ENCODE measurements around the gene SLC6A5. TPM values are rescaled to one million over a fixed set of nuclear protein-coding genes. Genes with fewer than 3 reads are reported as not detected.

The SLC6A5 gene
- total and polyA plus RNA-seq, 11 donors = not detected

GRCh38 chr11:20597154-20597679, 2.2 kb upstream of the SLC6A5 start:
- intact Hi-C loops (cut with DNase I) = no loop called here
- no peak for TF ChIP-seq POLR2A (IDR thresholded peaks at IDR 0.05)
- TF ChIP-seq, protein P1, sequence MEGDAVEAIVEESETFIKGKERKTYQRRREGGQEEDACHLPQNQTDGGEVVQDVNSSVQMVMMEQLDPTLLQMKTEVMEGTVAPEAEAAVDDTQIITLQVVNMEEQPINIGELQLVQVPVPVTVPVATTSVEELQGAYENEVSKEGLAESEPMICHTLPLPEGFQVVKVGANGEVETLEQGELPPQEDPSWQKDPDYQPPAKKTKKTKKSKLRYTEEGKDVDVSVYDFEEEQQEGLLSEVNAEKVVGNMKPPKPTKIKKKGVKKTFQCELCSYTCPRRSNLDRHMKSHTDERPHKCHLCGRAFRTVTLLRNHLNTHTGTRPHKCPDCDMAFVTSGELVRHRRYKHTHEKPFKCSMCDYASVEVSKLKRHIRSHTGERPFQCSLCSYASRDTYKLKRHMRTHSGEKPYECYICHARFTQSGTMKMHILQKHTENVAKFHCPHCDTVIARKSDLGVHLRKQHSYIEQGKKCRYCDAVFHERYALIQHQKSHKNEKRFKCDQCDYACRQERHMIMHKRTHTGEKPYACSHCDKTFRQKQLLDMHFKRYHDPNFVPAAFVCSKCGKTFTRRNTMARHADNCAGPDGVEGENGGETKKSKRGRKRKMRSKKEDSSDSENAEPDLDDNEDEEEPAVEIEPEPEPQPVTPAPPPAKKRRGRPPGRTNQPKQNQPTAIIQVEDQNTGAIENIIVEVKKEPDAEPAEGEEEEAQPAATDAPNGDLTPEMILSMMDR (IDR thresholded peaks at IDR 0.05) = no peak
- peaks cover 41 to 98% (median 72%) of the 10 kb centered on the region in 9 donors for H3K27me3 ChIP-seq

GRCh38 chr11:20597680-20598484, 1.5 kb upstream of the SLC6A5 start:
- TF ChIP-seq POLR2A (IDR thresholded peaks at IDR 0.05) = no peak
- TF ChIP-seq, protein P1 (IDR thresholded peaks at IDR 0.05) = no peak
- H3K27me3 ChIP-seq = peaks cover 41 to 98% (median 77%) of the 10 kb centered on the region in 9 donors
- no peaks in the 10 kb centered on the region for H3K36me3 ChIP-seq
- no peak overlapping the region for H3K27ac ChIP-seq
- intact Hi-C loops (cut with DNase I) = no loop called here
- peak overlapping the region in 1 of 12 donors; percentile 10 for H3K4me3 ChIP-seq
- 2 to 4% (median 3%) methylated on average over 43 to 48 of the region's 48 CpGs for WGBS, 4 donors
- ATAC-seq = no peak
- H3K4me1 ChIP-seq = peaks cover 0 to 18% (median 5%) of the 10 kb centered on the region in 12 donors
- no peak for DNase-seq
- H3K9me3 ChIP-seq = no peaks in the 10 kb centered on the region

More at GRCh38 chr11:20597154-20597679, 2.2 kb upstream of the SLC6A5 start:
- Histone ChIP-seq H3K4me1 (peaks cover 0 to 18% (median 5%) of the 10 kb centered on the region in 12 donors), H3K9me3 (no peaks in the 10 kb centered on the region), H3K4me3 (peak overlapping the region in 7 of 12 donors; percentile 3 to 23 (median 10)), H3K27ac (no peak overlapping the region), H3K36me3 (no peaks in the 10 kb centered on the region)
- DNase-seq (no peak), ATAC-seq (no peak)
- WGBS, 4 donors = 0 to 2% (median 2%) methylated on average over 9 to 41 of the region's 41 CpGs

DNA sequence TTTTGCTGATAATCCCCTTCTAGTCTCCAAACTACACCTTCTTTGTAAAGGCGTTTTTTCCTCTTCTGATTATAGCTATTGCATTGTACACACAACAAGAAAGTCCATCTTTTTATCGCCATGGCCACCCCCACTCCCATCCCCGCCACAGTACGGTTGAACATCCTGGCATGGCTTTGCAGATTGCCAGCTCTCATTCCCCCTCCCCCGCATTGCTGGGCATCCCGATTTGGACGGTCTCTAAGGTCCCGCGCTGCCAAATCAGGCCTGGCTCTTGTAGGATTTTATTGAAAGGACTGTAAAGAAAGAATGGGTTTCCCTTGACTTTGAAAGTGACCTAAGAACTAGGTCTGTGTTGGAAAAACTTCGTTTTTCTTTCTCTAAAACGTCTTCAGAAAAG, 916 bp upstream of the SLC6A5 start:
- intact Hi-C loops (cut with DNase I) = no loop called here
- ATAC-seq (no peak), DNase-seq (no peak)
- 4 to 5% (median 5%) methylated on average over 11 of the region's 11 CpGs for WGBS, 4 donors
- Histone ChIP-seq H3K27me3 (peaks cover 41 to 100% (median 81%) of the 10 kb centered on the region in 9 donors), H3K4me1 (peaks cover 0 to 18% (median 5%) of the 10 kb centered on the region in 12 donors), H3K4me3 (no peak overlapping the region), H3K9me3 (no peaks in the 10 kb centered on the region), H3K36me3 (no peaks in the 10 kb centered on the region), H3K27ac (no peak overlapping the region)
- no peak for TF ChIP-seq POLR2A (IDR thresholded peaks at IDR 0.05)
- TF ChIP-seq, protein P1 (IDR thresholded peaks at IDR 0.05) = no peak

DNA sequence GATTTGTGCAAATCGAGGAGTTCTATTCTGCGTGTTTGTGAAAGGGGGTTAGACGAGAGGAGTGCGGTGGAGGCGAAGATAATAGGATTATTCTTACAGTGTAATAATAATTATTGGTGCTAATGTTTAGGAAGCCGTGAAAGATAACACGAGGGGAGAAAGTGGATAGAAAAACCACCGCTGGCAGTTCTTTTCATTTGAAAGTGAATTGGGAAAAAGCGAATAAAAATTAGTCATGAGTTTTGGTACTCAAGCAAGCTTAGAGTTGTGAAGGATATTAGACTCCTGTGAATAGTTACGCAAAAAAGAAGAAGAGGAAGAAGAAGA, 575 bp downstream of the SLC6A5 start:
- no peak overlapping the region for H3K4me3 ChIP-seq
- intact Hi-C loops (cut with DNase I) = loop anchor here in 1 of 10 donors (5.0 kb wide), 1 partner anchor 463 kb away; no protein-coding TSS in a partner anchor
- no peaks in the 10 kb centered on the region for H3K36me3 ChIP-seq
- no peaks in the 10 kb centered on the region for H3K9me3 ChIP-seq
- DNase-seq (no peak), ATAC-seq (no peak)
- peaks cover 0 to 18% (median 5%) of the 10 kb centered on the region in 12 donors for H3K4me1 ChIP-seq
- H3K27me3 ChIP-seq = peaks cover 50 to 100% (median 92%) of the 10 kb centered on the region in 9 donors
- 13 to 20% (median 16%) methylated on average over 10 of the region's 10 CpGs for WGBS, 4 donors
- H3K27ac ChIP-seq = no peak overlapping the region
- TF ChIP-seq POLR2A (IDR thresholded peaks at IDR 0.05) = no peak
- TF ChIP-seq, protein P1 (IDR thresholded peaks at IDR 0.05) = no peak
